Ectodermal cell (in vitro differentiated cells): Measurements from ENCODE around the gene CHP1.
A peak's percentile ranks its signal among the peaks of the same experiment; 100 is the strongest.
"Not testable (repeated sequence)": the region's sequence is repeated elsewhere in the genome, so short reads cannot be mapped to it uniquely, and the experiment has no call there.

Experiments
- H3K27ac ChIP-seq: 2 replicates; pipeline ENCODE4 v1.7.0; 2013; ENCODE audit warnings: mild to moderate bottlenecking, low read depth, low read length; ENCODE audit not compliant: insufficient read depth, poor library complexity, severe bottlenecking
- H3K27me3 ChIP-seq: 2 replicates; pipeline ENCODE4 v1.7.0; 2013; ENCODE audit warnings: mild to moderate bottlenecking, low read length; ENCODE audit not compliant: insufficient read depth, control insufficient read depth, poor library complexity, severe bottlenecking
- H3K36me3 ChIP-seq: one replicate; pipeline ENCODE4 v1.7.0; 2013; ENCODE audit warnings: low read length; ENCODE audit not compliant: control insufficient read depth, insufficient read depth
- H3K4me1 ChIP-seq: one replicate; pipeline ENCODE4 v1.7.0; 2013; ENCODE audit warnings: low read length; ENCODE audit not compliant: control insufficient read depth, insufficient read depth
- H3K4me3 ChIP-seq: 2 replicates; pipeline ENCODE4 v1.7.0; 2013; ENCODE audit warnings: low read depth, low read length, control low read depth; ENCODE audit not compliant: insufficient read depth
- H3K9me3 ChIP-seq: 2 replicates; pipeline ENCODE4 v1.7.0; 2013; ENCODE audit warnings: mild to moderate bottlenecking, low read length, moderate library complexity; ENCODE audit not compliant: control insufficient read depth
- WGBS, 2 experiments: methylation state at CpG; one replicate each; pipeline ENCODE4 v1.1.7; 2013; ENCODE audit warnings: missing lambda C conversion rate in 2 of 2; 5-methylcytosine and 5-hydroxymethylcytosine counted together

Gene CHP1

DNA sequence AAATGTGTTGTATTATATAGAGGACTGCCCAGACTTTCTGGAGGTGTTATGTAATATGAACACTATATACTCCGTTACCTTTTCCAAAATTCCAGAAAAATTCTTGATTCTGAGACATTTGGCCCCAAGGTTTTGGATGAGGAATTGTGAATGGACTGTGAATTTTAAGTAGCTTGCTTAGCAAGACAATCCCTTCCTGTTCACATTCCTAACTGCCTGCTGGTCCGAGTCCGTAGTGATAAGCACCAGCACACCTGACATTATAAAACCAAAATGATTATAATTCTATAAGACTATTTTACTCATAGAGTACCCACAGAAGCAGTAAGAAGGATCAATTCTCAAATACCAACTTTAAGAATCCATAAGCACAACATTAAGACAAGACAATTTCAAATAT is 11.7 kb upstream of the CHP1 start:
- H3K9me3 ChIP-seq, result no peaks in the 10 kb centered on the region
- H3K27me3 ChIP-seq, result no peaks in the 10 kb centered on the region
- no peak overlapping the region for H3K27ac ChIP-seq
- WGBS, 2 experiments, result 51 to 82% methylated on average over 2 of the region's 3 CpGs
- no peaks in the 10 kb centered on the region for H3K4me1 ChIP-seq
- no peaks in the 10 kb centered on the region for H3K36me3 ChIP-seq
- H3K4me3 ChIP-seq, result no peak overlapping the region

DNA sequence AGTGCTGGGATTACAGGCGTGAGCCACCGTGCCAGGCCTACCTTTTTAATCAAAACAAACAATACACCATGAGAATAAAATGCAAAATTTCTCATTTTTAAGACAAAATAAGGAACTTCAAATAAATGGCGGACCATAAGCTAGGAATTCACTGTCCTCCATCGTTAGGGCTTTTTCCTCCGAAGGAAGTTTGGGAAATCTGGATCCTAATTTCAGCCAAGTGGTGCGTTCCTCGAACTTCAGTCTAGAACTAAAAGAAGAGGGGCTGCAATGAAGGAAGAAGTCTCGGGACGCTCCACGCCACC is 771 bp upstream of the CHP1 start:
- Histone ChIP-seq H3K4me1 (peaks cover 4% of the 10 kb centered on the region), H3K36me3 (no peaks in the 10 kb centered on the region), H3K27ac (no peak overlapping the region), H3K9me3 (no peaks in the 10 kb centered on the region), H3K4me3 (peak overlapping the region; percentile 78), H3K27me3 (peaks cover 9% of the 10 kb centered on the region)
- WGBS, 2 experiments, result 38% methylated on average over 10 of the region's 10 CpGs

DNA sequence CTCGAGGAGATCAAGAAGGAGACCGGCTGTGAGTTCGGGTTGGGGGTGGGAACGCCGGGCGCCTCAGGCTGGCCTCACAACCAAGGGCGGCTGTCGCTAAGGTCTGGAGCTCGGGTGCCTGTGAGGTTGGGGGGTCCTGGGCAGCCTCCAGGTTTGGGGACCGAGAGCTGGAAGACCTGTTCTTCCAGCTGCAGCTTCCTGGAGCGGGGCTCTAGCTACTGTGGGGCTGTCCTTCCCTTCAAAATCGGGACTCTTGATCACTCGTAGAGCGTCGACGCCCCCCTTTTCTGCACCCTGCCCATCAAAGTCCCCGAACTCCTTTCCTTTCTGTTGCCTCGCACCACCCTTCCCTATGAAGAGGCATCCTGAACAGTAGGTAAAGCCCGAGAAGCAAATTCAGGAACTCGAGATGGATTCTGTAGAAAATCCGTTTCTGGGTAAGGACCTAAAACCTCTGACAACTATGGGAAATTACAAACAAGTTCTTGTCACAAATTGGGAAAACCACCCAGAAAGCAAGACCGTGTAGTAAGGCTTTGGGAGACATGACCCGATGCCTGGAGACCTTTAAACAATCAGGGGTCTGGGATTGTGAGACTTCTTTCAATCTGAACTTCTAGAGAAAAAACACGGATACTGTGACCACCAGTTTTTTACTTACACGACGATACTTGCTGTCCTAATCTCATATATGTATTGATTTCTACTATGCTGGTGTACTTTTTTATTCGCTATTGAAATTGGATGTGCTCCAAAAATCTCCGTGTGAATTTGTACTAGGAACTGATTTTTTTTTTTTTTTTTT is 556 bp downstream of the CHP1 start:
- peak overlapping the region; percentile 78 for H3K4me3 ChIP-seq
- peak overlapping the region; percentile 79 for H3K27ac ChIP-seq
- no peaks in the 10 kb centered on the region for H3K9me3 ChIP-seq
- no peaks in the 10 kb centered on the region for H3K36me3 ChIP-seq
- H3K27me3 ChIP-seq, result peaks cover 8% of the 10 kb centered on the region
- 13 to 14% methylated on average over 28 of the region's 28 CpGs for WGBS, 2 experiments
- peaks cover 4% of the 10 kb centered on the region for H3K4me1 ChIP-seq

DNA sequence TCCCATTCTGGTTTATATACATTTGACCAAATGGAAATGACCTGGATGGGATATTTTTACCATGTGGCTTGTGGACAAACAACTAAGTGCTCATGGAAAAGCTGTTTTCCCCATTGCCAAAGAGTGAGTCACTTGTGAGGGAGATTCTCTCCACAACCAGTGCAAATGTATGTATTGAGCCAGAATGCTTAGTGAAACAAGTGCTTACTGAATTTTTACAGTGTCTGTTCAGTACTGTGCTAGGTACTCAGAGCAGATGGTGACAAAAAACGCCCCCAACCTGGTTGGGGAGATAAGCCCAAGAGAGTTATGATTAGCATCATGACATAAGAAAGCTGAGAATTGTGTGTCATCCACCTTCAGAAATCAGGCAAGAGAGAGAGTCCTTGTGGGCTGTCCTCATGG is 2.3 kb downstream of the CHP1 start:
- Histone ChIP-seq H3K27ac (no peak overlapping the region), H3K4me3 (no peak overlapping the region), H3K9me3 (no peaks in the 10 kb centered on the region), H3K27me3 (peaks cover 5% of the 10 kb centered on the region), H3K36me3 (no peaks in the 10 kb centered on the region), H3K4me1 (peaks cover 4% of the 10 kb centered on the region)
- WGBS, 2 experiments, result 93% methylated on average over 1 of the region's 1 CpG

DNA sequence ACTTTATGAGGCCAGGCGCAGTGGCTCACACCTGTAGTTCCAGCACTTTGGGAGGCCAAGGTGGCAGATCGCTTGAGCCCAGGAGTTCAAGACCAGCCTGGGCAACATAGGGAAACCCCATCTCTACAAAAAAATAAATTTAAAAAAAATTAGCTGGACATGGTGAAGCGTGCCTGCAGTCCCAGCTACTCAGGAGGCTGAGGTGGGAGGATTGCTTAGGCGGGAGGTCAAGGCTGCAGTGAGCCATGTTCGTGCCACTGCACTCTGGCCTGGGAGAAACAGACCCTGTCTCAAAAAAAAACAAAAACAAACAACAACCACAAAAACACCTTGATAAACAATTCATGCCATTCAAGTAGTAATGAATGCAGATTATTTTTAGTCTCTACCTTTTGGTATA is 4.2 kb downstream of the CHP1 start:
- H3K27me3 ChIP-seq, H3K27ac ChIP-seq, H3K4me1 ChIP-seq, H3K4me3 ChIP-seq, H3K36me3 ChIP-seq, H3K9me3 ChIP-seq: not testable (repeated sequence)
- WGBS, 2 experiments, result 90 to 97% methylated on average over 5 of the region's 5 CpGs

DNA sequence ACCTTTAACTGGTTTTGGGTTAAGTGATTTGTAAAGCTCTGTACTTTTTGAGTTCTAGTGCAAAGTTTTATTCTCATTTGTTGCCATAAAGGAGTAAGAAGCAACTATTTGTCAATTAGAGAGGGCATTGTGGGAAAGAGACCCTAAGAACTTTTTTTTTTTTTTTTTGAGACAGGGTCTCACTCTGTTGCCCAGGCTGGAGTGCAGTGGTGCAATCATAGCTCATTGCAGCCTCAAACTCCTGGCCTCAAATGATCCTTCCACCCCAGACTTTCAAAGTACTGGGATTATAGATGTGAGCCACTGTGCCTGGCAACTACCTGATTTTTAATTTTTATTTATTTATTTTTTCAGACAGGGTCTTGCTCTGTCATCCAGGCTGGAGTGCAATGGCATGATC is 4.9 kb downstream of the CHP1 start:
- no peaks in the 10 kb centered on the region for H3K36me3 ChIP-seq
- H3K4me1 ChIP-seq, result peaks cover 4% of the 10 kb centered on the region

DNA sequence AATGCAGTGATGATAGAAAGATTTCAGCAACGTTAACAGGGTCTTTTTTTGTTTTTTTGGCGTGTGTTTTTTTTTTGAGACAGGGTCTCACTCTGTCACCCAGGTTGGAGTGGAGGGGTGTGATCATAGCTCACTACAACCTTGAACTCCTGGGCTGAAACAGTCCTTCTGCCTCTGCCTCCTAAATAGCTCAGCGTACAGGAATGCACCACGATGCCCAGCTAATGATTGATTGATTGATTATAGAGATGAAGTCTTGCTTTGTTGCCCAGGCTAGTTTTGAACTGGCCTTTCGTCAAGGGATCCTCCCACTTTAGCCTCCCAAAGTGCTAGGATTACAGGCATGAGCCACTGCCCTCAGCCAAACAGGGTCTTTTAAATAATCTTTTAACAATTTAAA is 7.0 kb downstream of the CHP1 start:
- WGBS, 2 experiments, result 78% methylated on average over 5 of the region's 5 CpGs
- Histone ChIP-seq H3K27ac (no peak overlapping the region), H3K9me3 (no peaks in the 10 kb centered on the region), H3K36me3 (no peaks in the 10 kb centered on the region), H3K4me3 (no peak overlapping the region), H3K4me1 (no peaks in the 10 kb centered on the region), H3K27me3 (no peaks in the 10 kb centered on the region)

More for the DNA sequence above, 4.9 kb downstream of the CHP1 start:
- no peak overlapping the region for H3K27ac ChIP-seq
- no peaks in the 10 kb centered on the region for H3K9me3 ChIP-seq
- no peak overlapping the region for H3K4me3 ChIP-seq
- H3K27me3 ChIP-seq, result no peaks in the 10 kb centered on the region

DNA sequence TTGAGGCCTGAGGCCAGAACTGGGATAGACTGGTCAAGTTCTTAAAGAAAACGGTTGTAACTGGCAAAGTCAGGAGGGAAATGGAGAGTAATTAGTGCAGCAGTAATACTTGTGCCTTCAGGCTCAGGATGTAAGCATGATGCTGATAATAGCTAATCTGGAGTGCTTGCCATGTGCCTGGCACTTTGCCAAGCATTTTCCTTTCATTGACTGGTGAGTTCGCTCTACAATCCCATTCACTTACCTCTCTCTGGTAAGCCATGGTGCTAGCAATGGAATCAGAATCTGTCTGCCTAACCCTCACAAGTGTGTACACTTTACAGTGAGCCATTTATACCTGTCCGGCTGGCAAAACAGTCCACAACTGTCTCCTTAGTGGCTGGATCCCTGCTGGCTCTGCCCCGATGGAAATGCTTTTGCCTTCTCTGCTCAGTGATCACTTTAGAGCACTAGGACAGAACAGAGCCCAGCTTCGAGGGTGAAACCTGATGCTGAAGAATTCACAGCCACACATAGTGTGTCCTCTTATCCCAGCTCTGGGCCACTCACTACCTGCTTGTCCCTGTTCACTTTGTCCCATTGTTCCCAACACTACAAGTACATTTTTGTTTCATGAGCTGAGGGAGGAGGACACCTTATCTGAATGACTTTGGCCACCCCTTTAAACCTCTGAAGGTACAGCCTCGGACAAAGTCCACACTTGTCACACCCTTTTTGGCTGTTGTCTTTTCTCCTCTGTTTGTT is 10.3 kb downstream of the CHP1 start:
- no peaks in the 10 kb centered on the region for H3K4me1 ChIP-seq
- 94 to 95% methylated on average over 6 of the region's 6 CpGs for WGBS, 2 experiments
- H3K27me3 ChIP-seq, result no peaks in the 10 kb centered on the region
- H3K9me3 ChIP-seq, result no peaks in the 10 kb centered on the region
- H3K4me3 ChIP-seq, result no peak overlapping the region
- H3K36me3 ChIP-seq, result no peaks in the 10 kb centered on the region
- H3K27ac ChIP-seq, result no peak overlapping the region

DNA sequence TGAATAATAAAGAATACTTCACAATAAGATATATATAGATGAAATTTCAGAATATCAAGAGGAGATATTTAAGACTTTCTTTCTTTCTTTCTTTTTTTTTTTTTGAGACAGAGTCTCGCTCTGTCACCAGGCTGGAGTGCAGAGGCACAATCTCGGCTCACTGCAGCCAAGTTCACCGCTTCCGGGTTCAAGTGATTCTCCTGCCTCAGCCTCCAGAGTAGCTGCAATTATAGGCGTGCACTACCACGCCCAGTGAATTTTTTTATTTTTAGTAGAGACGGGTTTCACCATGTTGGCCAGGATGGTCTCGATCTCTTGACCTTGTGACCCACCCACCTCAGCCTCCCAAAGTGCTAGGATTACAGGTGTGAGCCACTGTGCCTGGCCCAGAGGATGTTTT is 19.7 kb downstream of the CHP1 start:
- not testable (repeated sequence) for H3K36me3 ChIP-seq
- 87 to 89% methylated on average over 8 of the region's 8 CpGs for WGBS, 2 experiments

DNA sequence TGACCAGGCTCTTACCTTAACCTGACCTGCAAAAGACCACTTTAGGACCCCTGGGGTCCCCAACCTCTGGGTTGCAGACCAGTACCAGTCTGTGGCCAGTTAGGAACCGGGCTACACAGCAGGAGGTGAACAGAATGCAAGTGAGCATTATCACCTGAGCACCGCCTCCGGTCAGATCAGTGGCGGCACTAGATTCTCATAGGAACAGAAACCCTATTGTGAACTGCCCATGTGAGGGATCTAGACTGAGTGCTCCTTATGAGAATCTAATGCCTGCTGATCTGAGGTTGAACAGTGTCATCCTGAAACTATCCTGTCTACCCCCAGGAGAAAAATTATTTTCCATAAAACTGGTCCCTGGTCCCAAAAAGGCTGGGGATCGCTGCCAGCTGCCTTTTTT is 20.3 kb downstream of the CHP1 start:
- Histone ChIP-seq H3K4me3 (no peak overlapping the region), H3K9me3 (no peaks in the 10 kb centered on the region), H3K27ac (no peak overlapping the region), H3K27me3 (no peaks in the 10 kb centered on the region), H3K4me1 (no peaks in the 10 kb centered on the region), H3K36me3 (no peaks in the 10 kb centered on the region)
- 91 to 96% methylated on average over 5 of the region's 5 CpGs for WGBS, 2 experiments

More for the DNA sequence above, 19.7 kb downstream of the CHP1 start:
- H3K4me1 ChIP-seq, H3K27ac ChIP-seq, H3K27me3 ChIP-seq, H3K9me3 ChIP-seq, H3K4me3 ChIP-seq: not testable (repeated sequence)
